Left ventricle myocardium superior (tissue), 1 donor: ENCODE measurements around the gene IRGC. TPM values are rescaled to one million over a fixed set of nuclear protein-coding genes. Genes with fewer than 3 reads are reported as not detected.

Experiments
- ATAC-seq: fragments of 200-7000 bp; cut with Tn5 transposase; one replicate; pipeline ENCODE4 v1.9.1; 2020; ENCODE audit warnings: mild to moderate bottlenecking, moderate library complexity
- DNase-seq: peaks from one replicate; pipeline ENCODE4 v3.0.0-alpha.2; 2020
- intact Hi-C: fragments of 100-400 bp; cut with micrococcal nuclease; formaldehyde crosslinking; loops from one replicate; pipeline ENCODE4 v1.11.0; 2022
- total RNA-seq: library from RNA; stranded (reverse); fragmentation: NEBNext Ultra II Directional; extraction: Animal tissue kit (Norgen Biotek cat#: 25700); gene quantifications from one replicate; pipeline ENCODE4 v1.2.1, GENCODE V29; 2021
- donor health status: DM: no; HTN: yes; CAD: no; lungs with severe emphysema.

IRGC gene
- total RNA-seq, 1 donor from 2014 or later, result not detected

DNA sequence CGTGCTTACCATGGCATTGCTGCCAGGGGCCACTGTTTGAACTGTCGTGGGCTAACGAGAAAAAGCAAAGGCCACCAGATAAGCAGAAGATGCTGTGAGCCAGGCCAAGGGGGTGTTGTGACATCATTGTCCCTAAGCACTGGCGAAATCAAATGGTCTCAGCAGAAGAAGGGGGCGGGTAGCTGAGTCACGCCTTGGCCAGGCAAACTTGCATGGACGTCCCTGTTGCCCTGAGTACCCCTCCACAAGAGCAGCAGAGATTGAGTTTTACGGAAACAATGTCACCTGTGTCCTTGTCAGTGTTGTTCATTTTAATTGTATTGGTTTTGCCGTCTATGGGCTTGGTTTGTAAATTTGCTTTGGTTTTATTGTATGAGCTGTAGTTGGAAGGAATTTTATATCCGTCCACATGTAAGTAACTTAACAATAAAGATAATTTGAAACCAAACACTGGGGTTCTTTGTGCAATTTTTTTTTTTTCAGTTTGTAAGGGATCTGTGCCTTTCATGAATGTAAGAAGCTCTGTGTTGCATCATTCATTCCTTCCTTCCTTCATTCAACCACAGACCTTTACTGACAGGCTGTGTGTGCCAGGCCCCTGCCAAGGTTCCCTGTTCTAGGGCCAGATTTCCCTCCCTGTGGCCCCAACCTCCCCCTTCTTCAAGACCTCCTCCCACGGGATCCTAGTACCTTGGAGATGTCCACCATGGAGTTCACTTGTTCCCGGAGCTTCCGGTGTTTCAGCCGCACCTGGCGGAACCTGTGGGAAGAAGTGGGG lies 52.6 kb downstream of the IRGC start:
- ATAC-seq, result peak; percentile 44
- intact Hi-C loops, result no loop called here
- DNase-seq, result peak; percentile 61

DNA sequence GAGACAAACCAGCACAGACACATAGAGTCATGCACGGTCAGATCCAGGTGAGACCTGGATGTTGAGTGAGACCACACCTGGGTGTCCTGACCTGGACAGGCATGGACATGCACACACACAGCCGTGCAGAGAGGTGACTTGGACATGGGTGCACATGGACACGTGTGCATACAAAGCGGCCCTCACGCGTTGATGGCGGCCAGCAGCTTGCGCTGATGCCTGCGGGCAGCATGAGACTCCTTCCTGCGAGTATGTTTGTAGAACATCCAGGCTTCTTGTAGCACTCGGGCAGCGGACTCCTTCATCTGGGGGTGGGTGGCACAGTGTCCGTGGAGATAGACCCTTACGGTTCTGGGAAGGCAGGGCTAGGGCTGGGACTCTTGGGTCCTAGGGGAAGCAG lies 53.4 kb downstream of the IRGC start:
- no peak for ATAC-seq

More for the DNA sequence above, 53.4 kb downstream of the IRGC start:
- DNase-seq, result no peak
- intact Hi-C loops, result no loop called here

Other genes starting within 250 kb of the IRGC start
- gene PHLDB3, start 211.3 kb upstream of the IRGC start, total RNA-seq, result 6.0 TPM
- gene ETHE1, start 188.9 kb upstream of the IRGC start, total RNA-seq, result 16.2 TPM
- gene ZNF575, start 182.9 kb upstream of the IRGC start, total RNA-seq, result 1.8 TPM
- gene XRCC1, start 140.5 kb upstream of the IRGC start, total RNA-seq, result 15.7 TPM
- gene PINLYP, start 140.3 kb upstream of the IRGC start, total RNA-seq, result 1.4 TPM
- gene IRGQ, start 119.9 kb upstream of the IRGC start, total RNA-seq, result 19.6 TPM
- gene ZNF576, start 119.5 kb upstream of the IRGC start, total RNA-seq, result 12.2 TPM
- 0.20 TPM for gene SRRM5, start 104.0 kb upstream of the IRGC start, total RNA-seq
- gene ZNF428, start 96.4 kb upstream of the IRGC start, total RNA-seq, result 38.6 TPM
- gene CADM4, start 76.2 kb upstream of the IRGC start, total RNA-seq, result 10.5 TPM
- 5.1 TPM for gene PLAUR, start 45.9 kb upstream of the IRGC start, total RNA-seq
- gene SMG9, start 38.9 kb downstream of the IRGC start, total RNA-seq, result 17.9 TPM
- gene KCNN4, start 64.9 kb downstream of the IRGC start, total RNA-seq, result 0.50 TPM
- 0.89 TPM for gene LYPD5, start 86.4 kb downstream of the IRGC start, total RNA-seq
- 11.0 TPM for gene ZNF283, start 111.2 kb downstream of the IRGC start, total RNA-seq
- gene ZNF404, start 167.9 kb downstream of the IRGC start, total RNA-seq, result 11.1 TPM
- gene ZNF45, start 219.2 kb downstream of the IRGC start, total RNA-seq, result 8.9 TPM
- 4.3 TPM for gene ZNF221, start 235.2 kb downstream of the IRGC start, total RNA-seq